SK-N-SH treated with all-trans-retinoic acid at 6 μM for 48 hours (cell line): Measurements from ENCODE around the gene GARS1.

ENCODE experiments used
- ARNTL ChIP-seq: fragments of 450-650 bp; formaldehyde crosslinking; IDR thresholded peaks from 2 replicates; pipeline ENCODE4 v1.5.0; 2020; ENCODE audit warnings: low read depth, mild to moderate bottlenecking, moderate library complexity, borderline replicate concordance
- CREB5 ChIP-seq: fragments of 250-450 bp; sonication (Bioruptor Pico); IDR thresholded peaks from 2 replicates; pipeline ENCODE4 v1.5.1; 2020; ENCODE audit warnings: low read depth, mild to moderate bottlenecking, moderate library complexity
- CSDC2 ChIP-seq: fragments of 250-450 bp; sonication (Bioruptor Pico); IDR thresholded peaks from 2 replicates; pipeline ENCODE4 v1.5.0; 2020; ENCODE audit warnings: mild to moderate bottlenecking, moderate library complexity
- CSRNP3 ChIP-seq: fragments of 250-450 bp; sonication (Bioruptor Pico); IDR thresholded peaks from 2 replicates; pipeline ENCODE4 v1.5.1; 2021; ENCODE audit warnings: mild to moderate bottlenecking, moderate library complexity
- OSR1 ChIP-seq: fragments of 250-450 bp; sonication (Bioruptor Pico); IDR thresholded peaks from 2 replicates; pipeline ENCODE4 v1.8.0; 2022; ENCODE audit warnings: moderate library complexity, mild to moderate bottlenecking, inconsistent platforms
- ZC3H10 ChIP-seq: fragments of 250-450 bp; sonication (Bioruptor Pico); IDR thresholded peaks from 2 replicates; pipeline ENCODE4 v1.5.1; 2021; ENCODE audit warnings: mild to moderate bottlenecking, moderate library complexity
- ZFP30 ChIP-seq: fragments of 450-650 bp; formaldehyde crosslinking; IDR thresholded peaks from 2 replicates; pipeline ENCODE4 v1.5.0; 2022; ENCODE audit warnings: mild to moderate bottlenecking, moderate library complexity
- ZNF565 ChIP-seq: fragments of 450-650 bp; formaldehyde crosslinking; conservative IDR thresholded peaks from 2 replicates; pipeline ENCODE4 v1.5.0; 2020; ENCODE audit warnings: low read depth, mild to moderate bottlenecking, moderate library complexity

GRCh38 chr7:30664184-30664885, 69.7 kb downstream of the GARS1 start:
- TF ChIP-seq CSDC2 (CRISPR knock-in tag) (no peak), ARNTL (no peak), ZC3H10 (CRISPR knock-in tag) (no peak), ZNF565 (CRISPR knock-in tag) (no peak), ZFP30 (CRISPR knock-in tag) (no peak), CSRNP3 (CRISPR knock-in tag) (no peak), CREB5 (no peak), OSR1 (CRISPR knock-in tag) (no peak)
